ENCODE measurements around the gene PNMA3. TPM values are rescaled to one million over a fixed set of nuclear protein-coding genes. Genes with fewer than 3 reads are reported as not detected.
"Not testable (repeated sequence)": the region's sequence is repeated elsewhere in the genome, so short reads cannot be mapped to it uniquely, and the experiment has no call there.

PNMA3 gene
- 7.8 TPM for total RNA-seq (ENCODE audit: unreplicated experiment)
- long read RNA-seq, partial matches to known transcripts = 3 of 3 reads
- long read RNA-seq, other reads (novel, unspliced or antisense) = 0 of 3 reads

- H3K27ac Mint-ChIP-seq (ENCODE audit: unreplicated experiment) = no peak within 1 kb of the TSS
- no peaks in the 10 kb centered on the region for H3K4me1 Mint-ChIP-seq (ENCODE audit: low read depth, unreplicated experiment)
- H3K36me3 Mint-ChIP-seq (ENCODE audit: unreplicated experiment) = no peaks in the 10 kb centered on the region
- H3K9me3 Mint-ChIP-seq (ENCODE audit: unreplicated experiment) = no peaks in the 10 kb centered on the region
- H3K4me3 Mint-ChIP-seq (ENCODE audit: unreplicated experiment) = peak within 1 kb of the TSS; percentile 65
- TF ChIP-seq CTCF (IDR thresholded peaks at IDR 0.05; ENCODE audit: partially characterized antibody, unreplicated experiment) = no peak
- peak; percentile 63 for DNase-seq
- peaks cover 6% of the 10 kb centered on the region for H3K27me3 Mint-ChIP-seq (ENCODE audit: unreplicated experiment)
Measured at GRCh38 chrX:153055871-153056749, at the start of gene PNMA3. Gene PNMA3, plus strand, starts transcription at chrX:153056470. Its CDS starts 586 bp downstream, at chrX:153057056.

- not testable (repeated sequence) for H3K9me3 Mint-ChIP-seq (ENCODE audit: unreplicated experiment); H3K4me1 Mint-ChIP-seq (ENCODE audit: low read depth, unreplicated experiment); H3K36me3 Mint-ChIP-seq (ENCODE audit: unreplicated experiment); H3K27me3 Mint-ChIP-seq (ENCODE audit: unreplicated experiment); H3K4me3 Mint-ChIP-seq (ENCODE audit: unreplicated experiment); DNase-seq; H3K27ac Mint-ChIP-seq (ENCODE audit: unreplicated experiment)
Measured at GRCh38 chrX:153017174-153017573, 39.1 kb upstream of the PNMA3 start.

GRCh38 chrX:153019166-153019565 lies 37.1 kb upstream of the PNMA3 start:
- TF ChIP-seq CTCF (IDR thresholded peaks at IDR 0.05; ENCODE audit: partially characterized antibody, unreplicated experiment) = no peak
- H3K36me3 Mint-ChIP-seq (ENCODE audit: unreplicated experiment) = no peaks in the 10 kb centered on the region
- no peak for DNase-seq
- no peaks in the 10 kb centered on the region for H3K9me3 Mint-ChIP-seq (ENCODE audit: unreplicated experiment)
- no peak overlapping the region for H3K27ac Mint-ChIP-seq (ENCODE audit: unreplicated experiment)
- no peak overlapping the region for H3K4me3 Mint-ChIP-seq (ENCODE audit: unreplicated experiment)
- no peaks in the 10 kb centered on the region for H3K4me1 Mint-ChIP-seq (ENCODE audit: low read depth, unreplicated experiment)
- H3K27me3 Mint-ChIP-seq (ENCODE audit: unreplicated experiment) = no peaks in the 10 kb centered on the region

- not testable (repeated sequence) for H3K27me3 Mint-ChIP-seq (ENCODE audit: unreplicated experiment); H3K9me3 Mint-ChIP-seq (ENCODE audit: unreplicated experiment); H3K27ac Mint-ChIP-seq (ENCODE audit: unreplicated experiment); H3K36me3 Mint-ChIP-seq (ENCODE audit: unreplicated experiment); DNase-seq; H3K4me3 Mint-ChIP-seq (ENCODE audit: unreplicated experiment); H3K4me1 Mint-ChIP-seq (ENCODE audit: low read depth, unreplicated experiment)
Measured at GRCh38 chrX:153026501-153026900, 29.8 kb upstream of the PNMA3 start.

GRCh38 chrX:153028487-153028886 lies 27.8 kb upstream of the PNMA3 start:
- not testable (repeated sequence) for H3K27ac Mint-ChIP-seq (ENCODE audit: unreplicated experiment); DNase-seq; H3K36me3 Mint-ChIP-seq (ENCODE audit: unreplicated experiment); H3K9me3 Mint-ChIP-seq (ENCODE audit: unreplicated experiment); H3K27me3 Mint-ChIP-seq (ENCODE audit: unreplicated experiment); H3K4me1 Mint-ChIP-seq (ENCODE audit: low read depth, unreplicated experiment); H3K4me3 Mint-ChIP-seq (ENCODE audit: unreplicated experiment)

- Mint-ChIP-seq H3K4me1 (ENCODE audit: low read depth, unreplicated experiment) (no peaks in the 10 kb centered on the region), H3K27ac (ENCODE audit: unreplicated experiment) (peak overlapping the region; percentile 43), H3K9me3 (ENCODE audit: unreplicated experiment) (peaks cover 3% of the 10 kb centered on the region), H3K4me3 (ENCODE audit: unreplicated experiment) (no peak overlapping the region), H3K36me3 (ENCODE audit: unreplicated experiment) (no peaks in the 10 kb centered on the region), H3K27me3 (ENCODE audit: unreplicated experiment) (no peaks in the 10 kb centered on the region)
- TF ChIP-seq CTCF (IDR thresholded peaks at IDR 0.05; ENCODE audit: partially characterized antibody, unreplicated experiment) = no peak
- DNase-seq = no peak
Measured at GRCh38 chrX:153029162-153029561, 27.1 kb upstream of the PNMA3 start.

All from glutamatergic neuron (in vitro differentiated cells).